ENCODE results near the gene ATP1B3.
"Not testable (repeated sequence)": the region's sequence is repeated elsewhere in the genome, so short reads cannot be mapped to it uniquely, and the experiment has no call there.

ATP1B3 gene

DNA sequence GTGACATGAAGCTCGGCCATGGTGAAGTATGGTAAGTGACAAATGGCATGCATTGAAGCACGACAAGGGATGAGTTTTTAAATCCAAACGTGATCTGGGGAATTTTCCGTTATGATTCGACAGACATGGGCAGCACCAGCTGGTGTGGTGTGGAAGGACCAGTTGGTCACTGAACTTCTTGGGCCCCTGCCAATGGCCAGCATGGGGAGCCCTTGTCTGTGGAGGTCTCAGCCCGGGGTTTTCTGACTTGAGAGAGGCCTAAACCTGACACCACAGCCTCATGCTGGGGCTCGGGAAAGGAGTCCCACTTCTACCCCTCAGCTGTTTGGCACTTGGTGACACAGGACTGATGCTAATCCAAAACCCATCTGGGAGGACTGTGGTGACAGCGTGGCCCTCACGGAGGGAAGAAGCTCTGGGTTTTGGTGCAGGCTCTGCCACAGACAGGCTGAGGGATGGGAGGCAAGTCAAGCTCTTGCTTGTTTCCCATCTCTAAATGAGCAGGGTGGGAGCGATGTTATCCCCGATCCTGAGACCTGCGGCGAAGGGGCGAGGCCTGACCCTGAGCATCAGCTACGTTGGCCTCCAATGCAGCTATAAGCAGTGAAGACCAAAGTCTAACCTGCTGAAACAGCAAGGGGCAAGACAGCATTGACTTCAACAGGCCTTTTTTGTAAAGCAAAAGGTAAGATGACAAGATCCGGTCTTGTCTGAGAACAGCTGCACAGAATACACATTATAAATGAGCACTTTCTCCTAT is 69.5 kb downstream of the ATP1B3 start:
- DNase-seq, result no peak

DNA sequence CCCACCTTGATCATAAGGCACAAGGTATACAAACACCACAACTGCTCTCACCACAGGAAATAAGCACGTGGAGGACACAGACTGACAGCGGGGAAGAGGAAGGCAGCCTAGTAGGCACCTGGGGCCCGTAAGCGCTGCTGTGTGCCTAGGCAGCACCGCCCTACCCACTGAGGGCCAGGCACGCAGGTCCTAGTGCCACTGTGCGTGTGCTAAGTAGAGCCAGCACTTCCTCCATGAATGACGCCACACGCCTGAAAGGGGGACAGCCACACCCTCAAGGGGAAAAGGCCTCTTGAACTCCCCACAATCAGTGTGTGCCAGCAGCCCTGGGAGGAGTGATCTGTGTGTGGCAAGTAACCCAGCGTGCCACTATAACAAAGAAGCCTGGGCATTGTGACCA is 73.0 kb downstream of the ATP1B3 start:
- no peak for DNase-seq

DNA sequence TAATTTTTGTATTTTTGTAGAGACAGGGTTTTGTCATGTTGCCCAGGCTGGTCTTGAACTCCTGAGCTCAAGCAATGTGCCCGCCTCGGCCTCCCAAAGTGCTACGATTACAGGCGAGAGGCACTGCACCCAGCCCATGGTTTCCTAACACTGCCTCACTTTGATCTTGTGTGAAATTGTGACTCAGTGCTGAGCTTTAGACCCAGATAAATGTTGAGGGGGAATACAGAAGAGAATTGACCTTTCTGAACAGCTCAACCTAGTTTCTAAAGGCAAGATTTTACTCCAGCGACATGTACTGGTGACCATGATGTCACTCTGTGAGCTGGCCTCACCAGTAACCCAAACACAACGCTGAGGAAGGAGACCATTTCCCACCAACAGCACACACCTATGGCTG is 73.5 kb downstream of the ATP1B3 start:
- DNase-seq, result no peak

DNA sequence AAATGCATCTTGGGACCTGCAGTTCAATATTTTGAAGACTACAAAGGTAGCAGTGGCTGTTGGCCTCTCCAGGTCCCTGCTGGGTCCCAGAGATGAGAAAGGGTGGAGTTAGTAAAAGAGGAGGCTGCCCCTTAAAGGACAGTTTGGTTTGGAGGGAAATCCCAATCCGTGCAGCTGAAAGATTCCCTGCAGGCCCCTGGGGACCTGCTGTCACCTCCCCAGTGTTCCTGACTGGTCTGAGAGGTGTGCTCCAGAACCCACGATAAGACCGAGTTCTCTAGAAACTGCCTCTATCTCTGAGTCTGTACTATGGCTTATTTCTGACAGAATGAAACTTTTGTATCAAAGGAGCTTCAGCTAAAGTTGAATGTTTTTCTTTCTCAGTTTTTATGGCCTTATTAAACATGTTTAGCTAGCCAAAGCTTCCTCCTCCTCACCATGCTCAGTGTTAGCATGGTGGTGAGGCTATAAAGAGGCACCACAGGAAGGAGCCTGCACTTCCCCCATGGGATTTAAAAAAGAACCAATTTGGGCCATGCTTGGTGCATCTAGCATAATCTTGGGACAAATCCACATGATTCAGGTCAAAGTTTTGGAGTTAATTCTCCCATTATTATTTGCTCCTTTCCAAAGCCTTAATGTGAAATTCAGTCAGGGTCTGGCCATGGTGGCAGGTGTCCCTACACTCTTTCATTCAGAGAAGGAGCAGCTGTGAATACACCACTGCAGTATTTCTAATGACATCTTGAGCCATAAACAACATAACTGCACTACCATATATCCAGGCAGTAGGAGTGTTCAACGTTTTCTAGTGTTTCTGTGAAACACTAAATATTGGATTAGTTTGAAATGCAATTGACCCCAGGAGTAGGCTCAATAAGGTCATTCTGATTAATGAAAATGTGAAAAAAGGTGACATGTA is 74.4 kb downstream of the ATP1B3 start:
- no peak for DNase-seq

DNA sequence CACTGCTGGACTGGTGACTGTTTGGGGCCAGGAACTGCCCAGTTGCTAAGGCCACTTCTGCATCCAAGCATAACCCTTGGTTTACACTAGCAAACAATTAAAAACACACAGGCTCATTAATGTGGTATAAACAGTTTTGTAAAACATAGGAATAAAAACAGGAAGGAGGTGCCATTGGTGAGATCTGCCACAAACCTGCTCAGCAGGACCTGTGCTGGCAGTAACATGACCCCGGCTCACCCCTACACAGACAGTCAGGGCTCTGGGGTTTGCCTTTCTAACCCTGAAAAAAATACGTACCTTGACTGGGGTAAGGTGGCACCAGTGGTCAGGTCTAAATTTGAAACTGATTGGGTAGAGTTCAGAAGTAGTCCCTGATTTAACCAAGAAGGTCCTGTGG is 76.2 kb downstream of the ATP1B3 start:
- no peak for DNase-seq

DNA sequence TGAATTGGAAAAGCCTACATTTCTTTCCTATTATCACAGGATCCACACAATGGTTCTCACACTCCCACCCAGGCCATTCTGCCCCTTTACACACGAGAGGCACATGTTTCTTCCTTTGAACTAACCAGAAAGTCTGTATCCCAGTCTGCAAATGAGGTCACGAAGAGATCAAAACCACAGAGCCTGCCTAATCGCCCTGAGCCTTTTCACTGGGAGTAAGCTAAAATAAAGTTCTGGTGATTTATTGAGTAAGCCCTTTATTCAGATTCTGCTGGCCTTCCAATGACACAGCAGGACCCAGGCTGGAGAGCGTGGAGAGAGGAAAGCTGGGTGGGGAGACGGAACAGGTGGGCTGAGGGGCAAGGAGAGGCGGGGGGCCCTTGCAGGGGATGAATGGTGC is 78.7 kb downstream of the ATP1B3 start:
- DNase-seq, result no peak

DNA sequence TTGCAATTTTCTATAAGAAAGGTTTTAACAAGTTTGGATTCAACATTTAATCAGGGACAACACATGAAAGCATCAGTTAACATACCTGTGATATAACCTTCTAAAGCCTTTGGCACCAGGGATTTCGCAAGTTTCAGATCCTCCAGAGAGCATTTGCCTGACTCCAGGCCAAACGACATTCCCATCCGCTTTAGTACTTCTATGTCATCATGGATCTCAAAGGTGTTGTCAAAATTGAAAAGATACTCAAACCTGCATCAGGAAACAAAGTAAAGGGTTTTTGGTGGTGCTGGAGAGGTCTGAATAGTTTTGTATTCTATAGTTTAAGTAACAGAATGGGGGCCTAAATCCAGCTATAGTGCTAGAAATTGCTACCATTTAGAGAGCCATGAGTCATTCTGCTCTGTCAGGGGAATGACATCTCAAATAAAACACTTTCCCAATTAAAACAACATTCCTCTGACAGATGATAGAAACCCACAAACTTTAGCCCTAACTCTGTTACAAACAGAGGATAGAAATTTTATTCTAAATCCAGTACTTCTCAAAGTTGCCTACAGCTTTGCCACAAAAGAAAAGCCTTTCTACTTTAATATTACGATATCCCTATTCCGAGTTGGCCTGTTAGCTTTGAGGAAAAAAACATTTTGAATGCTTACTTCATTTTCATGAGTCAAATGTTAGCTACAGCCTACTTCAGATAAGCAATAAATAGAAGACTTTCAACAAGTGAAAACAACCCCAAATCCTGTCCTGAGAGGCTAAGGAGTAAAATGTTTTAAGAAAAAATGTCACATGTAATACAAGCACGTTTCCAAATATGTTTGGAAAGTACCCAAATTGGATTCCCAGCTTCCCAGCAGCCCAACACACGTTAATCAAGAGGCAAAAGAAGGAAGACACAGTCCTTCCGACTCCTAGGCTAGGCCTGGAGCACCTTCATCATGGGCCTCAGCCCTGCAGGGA is 83.4 kb downstream of the ATP1B3 start:
- DNase-seq, result no peak

DNA sequence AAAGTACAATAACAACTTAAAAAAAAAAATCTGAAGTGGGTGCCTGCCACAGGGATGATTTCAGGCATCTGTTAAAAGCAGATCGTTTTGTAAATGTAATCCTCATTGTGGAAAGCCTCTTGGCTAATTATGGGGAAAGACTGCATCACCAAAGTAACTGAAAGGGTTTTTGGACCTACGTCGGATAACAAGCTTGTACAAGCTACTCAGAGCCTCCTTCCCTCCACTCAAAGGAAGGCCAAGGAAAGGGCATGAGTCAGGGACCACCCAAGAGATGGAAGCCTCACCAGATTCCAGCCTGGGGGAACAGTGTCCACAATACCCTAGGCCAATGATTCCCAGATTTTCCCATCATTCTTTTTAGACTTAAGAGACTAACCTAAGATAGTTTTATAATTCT is 84.3 kb downstream of the ATP1B3 start:
- DNase-seq, result no peak

DNA sequence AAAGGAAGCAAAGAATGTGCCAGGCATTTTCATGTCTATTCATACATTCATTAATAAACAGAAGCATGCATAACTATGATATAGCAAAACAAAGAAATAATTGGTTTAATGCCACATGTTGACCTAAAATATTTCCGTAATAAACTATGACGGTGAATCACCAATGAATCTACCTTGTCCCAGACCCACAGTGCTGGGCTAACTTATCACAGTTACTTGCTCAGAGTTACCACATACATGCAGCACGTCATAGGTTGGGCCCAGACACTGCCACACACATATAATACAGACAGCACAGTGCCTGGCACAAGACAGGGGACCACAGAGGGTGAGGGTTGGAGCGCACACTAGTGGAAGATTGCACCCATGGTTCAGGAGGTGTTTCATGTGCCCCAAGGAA is 86.9 kb downstream of the ATP1B3 start:
- no peak for DNase-seq

DNA sequence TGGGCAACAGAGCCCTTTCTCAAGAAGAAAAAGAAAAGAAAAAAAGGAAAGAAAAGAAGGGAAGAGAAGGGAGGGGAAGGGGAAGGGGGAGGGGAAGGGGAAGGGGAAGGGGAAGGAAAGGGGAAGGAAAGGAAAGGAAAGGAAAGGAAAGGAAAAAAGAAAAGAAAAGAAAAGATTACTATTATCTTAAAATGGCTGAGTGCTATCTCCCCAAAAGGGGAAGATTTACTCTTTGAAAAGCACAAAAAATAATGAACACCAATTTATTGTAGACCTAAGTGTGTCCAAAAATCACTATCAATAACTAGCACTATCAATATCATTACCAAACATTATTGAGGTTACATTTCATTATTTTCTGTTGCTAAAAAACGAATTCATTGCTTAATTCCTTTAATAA is 89.0 kb downstream of the ATP1B3 start:
- no peak for DNase-seq

DNA sequence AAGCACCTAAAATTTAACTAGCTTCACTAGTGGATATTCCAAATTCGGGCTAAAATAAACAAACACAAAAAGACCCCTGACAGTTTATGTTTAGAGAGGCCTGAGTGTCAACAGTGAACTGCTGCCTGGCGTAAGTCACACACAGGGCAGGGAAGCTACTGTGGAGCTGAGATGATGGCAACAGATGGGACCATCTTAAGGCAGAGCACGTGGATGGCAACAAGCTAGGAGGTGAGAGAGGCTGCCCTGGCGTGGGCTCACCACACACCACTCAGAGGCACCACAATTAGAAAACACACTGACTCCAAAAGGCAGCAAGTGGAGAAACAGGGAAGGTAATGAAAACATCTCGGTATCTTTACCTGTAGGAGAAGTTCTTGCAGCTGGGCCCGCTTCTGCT is 93.3 kb downstream of the ATP1B3 start:
- no peak for DNase-seq

DNA sequence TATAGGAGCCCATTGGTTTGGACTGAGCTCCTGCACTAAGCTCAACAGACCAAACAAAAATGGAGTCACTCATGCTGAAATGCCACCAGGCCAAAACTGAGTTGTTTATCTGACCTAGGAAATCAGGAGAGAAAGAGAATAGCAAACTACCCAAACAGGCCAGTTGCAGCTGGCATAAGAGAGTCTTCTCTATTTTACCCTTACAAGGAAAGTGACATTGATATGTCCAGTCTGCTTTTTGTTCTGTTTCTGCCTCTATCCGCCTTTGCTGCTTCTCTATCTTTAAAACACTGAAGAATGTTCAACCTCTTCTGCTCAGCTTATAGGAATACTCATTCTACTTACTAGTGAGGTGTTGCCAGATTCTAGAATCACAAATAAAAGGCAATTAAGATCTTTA is 95.1 kb downstream of the ATP1B3 start:
- no peak for DNase-seq

DNA sequence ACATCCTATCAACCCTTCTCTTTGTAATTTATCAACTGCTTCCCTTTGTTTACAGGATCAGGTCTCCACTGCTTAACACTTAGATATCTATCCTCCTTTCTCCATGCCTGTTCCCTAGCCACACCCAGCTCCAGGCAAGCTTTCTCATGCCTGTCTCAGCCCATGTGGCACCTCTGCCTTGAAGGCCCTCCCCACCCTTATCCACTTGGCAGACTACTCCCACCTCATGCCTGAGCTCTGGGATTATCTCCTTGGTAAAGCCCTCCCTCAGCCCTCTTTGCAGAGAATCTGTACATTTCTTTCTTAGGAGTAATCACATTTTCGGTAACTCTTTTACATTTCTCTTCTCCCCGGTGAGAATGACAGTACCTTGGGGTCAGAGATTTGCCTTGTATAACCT is 96.0 kb downstream of the ATP1B3 start:
- DNase-seq, result no peak

DNA sequence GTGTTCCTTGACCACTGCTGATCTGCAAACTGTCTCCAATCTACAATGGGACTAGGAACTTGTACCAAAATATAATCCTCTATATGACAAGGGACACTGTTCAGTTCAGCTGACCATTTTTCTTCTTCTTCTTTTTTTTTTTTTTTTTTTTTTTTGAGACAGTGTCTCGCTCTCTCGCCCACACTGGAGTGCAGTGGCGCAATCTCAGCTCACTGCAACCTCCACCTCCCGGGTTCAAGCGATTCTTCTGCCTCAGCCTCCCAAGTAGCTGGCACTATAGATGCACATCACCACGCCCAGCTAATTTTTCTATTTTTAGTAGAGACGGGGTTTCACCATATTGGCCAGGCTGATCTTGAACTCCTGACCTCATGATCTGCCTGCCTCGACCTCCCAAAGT is 98.3 kb downstream of the ATP1B3 start:
- not testable (repeated sequence) for DNase-seq
